ENCODE measurements around the gene BSDC1.
A peak's percentile ranks its signal among the peaks of the same experiment; 100 is the strongest.

Gene BSDC1

DNA sequence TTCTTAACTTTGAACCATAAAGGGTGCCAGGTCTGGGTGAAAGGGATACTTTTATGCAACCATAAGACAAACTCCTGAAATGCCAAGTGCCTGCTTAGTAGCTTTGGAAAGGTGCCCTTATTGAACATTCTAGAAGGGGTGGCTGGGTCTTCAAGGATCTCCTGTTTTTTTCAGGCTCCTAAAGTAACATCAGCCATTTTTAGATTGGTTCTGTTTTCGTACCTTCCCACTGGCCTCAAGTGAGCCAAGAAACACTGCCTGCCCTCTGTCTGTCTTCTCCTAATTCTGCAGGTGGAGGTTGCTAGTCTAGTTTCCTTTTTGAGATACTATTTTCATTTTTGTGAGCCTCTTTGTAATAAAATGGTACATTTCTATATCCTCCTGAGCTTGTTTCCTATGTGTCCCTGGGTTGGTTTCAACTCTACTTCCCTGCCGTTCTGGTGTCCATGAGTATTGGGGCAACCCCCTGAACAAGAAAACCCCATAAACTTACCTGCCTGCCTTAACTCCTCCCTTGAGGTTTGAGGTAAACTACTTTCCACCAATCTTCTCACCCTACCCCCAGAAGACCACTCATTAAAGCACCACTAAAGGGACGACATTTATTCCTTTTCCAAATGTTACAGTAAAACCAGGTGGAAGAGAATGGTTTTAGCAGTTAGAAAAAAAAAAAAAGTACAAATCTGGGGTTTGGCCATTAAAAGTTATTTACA is 60.8 kb downstream of the BSDC1 start:
- DNase-seq (ENCODE audit: insufficient read length) (no peak), FAIRE-seq (no peak)
- TF ChIP-seq TAF1 (IDR thresholded peaks at IDR 0.05; ENCODE audit: borderline replicate concordance, low read depth, low read length) (no peak), POLR2AphosphoS5 (IDR thresholded peaks at IDR 0.05; ENCODE audit: low read depth, low read length) (no peak; the same call in 1 of the 2 replicates), POLR2A (IDR thresholded peaks at IDR 0.05; ENCODE audit: low read depth, low read length) (no peak; the same call in 1 of the 2 replicates)

- FAIRE-seq (no peak), DNase-seq (ENCODE audit: insufficient read length) (no peak)
- TF ChIP-seq TAF1 (IDR thresholded peaks at IDR 0.05; ENCODE audit: borderline replicate concordance, low read depth, low read length): no peak
- TF ChIP-seq POLR2AphosphoS5 (IDR thresholded peaks at IDR 0.05; ENCODE audit: low read depth, low read length): peak; percentile 56
- TF ChIP-seq POLR2A (IDR thresholded peaks at IDR 0.05; ENCODE audit: low read depth, low read length): peak; percentile 38
These were observed 61.8 kb downstream of the BSDC1 start for GRCh38 chr1:32332290-32333079.

- no peak for TF ChIP-seq POLR2AphosphoS5 (IDR thresholded peaks at IDR 0.05; ENCODE audit: low read depth, low read length)
- peak; percentile 38; the same call in 1 of the 2 replicates for TF ChIP-seq POLR2A (IDR thresholded peaks at IDR 0.05; ENCODE audit: low read depth, low read length)
- no peak for FAIRE-seq
- DNase-seq (ENCODE audit: insufficient read length): no peak
These were observed 62.7 kb downstream of the BSDC1 start for GRCh38 chr1:32331549-32331948.

- DNase-seq (ENCODE audit: insufficient read length) (no peak), FAIRE-seq (no peak)
- TF ChIP-seq POLR2A (IDR thresholded peaks at IDR 0.05; ENCODE audit: low read depth, low read length): peak; percentile 33; the same call in 1 of the 2 replicates
- peak; percentile 68 for TF ChIP-seq POLR2AphosphoS5 (IDR thresholded peaks at IDR 0.05; ENCODE audit: low read depth, low read length)
- TF ChIP-seq TAF1 (IDR thresholded peaks at IDR 0.05; ENCODE audit: borderline replicate concordance, low read depth, low read length): no peak
These were observed 63.6 kb downstream of the BSDC1 start for GRCh38 chr1:32330558-32331151.

DNA sequence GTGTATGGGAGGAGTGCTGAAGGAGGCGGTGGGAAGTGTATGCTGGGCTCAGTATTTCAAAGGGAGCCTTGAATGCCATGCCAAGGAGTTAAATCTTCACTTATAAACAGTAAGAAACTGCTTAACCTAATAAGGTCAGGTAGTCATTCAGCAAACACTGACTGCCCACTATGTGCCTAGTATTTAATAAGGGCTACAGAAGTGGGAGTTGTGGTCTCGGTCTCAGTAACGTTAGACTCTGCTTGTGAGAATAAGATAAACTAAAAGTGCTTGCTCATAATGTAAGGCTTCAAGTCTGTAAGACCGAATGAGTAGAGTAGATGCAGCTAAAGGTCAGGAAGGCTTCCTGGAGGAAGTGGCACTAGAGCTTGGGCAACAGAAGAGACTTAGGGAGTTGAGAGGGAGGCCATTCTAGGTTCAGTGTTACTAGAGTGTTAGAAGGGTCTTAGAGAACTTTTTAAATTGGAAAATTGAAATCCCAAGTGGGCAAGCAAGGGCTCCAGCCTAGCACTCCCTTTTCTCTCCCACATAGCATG is 64.2 kb downstream of the BSDC1 start:
- no peak for TF ChIP-seq TAF1 (IDR thresholded peaks at IDR 0.05; ENCODE audit: borderline replicate concordance, low read depth, low read length)
- TF ChIP-seq POLR2AphosphoS5 (IDR thresholded peaks at IDR 0.05; ENCODE audit: low read depth, low read length): no peak
- TF ChIP-seq POLR2A (IDR thresholded peaks at IDR 0.05; ENCODE audit: low read depth, low read length): no peak
- FAIRE-seq (no peak), DNase-seq (ENCODE audit: insufficient read length) (no peak)

- TF ChIP-seq POLR2A (IDR thresholded peaks at IDR 0.05; ENCODE audit: low read depth, low read length) (no peak), POLR2AphosphoS5 (IDR thresholded peaks at IDR 0.05; ENCODE audit: low read depth, low read length) (no peak; the same call in 1 of the 2 replicates), TAF1 (IDR thresholded peaks at IDR 0.05; ENCODE audit: borderline replicate concordance, low read depth, low read length) (no peak)
- DNase-seq (ENCODE audit: insufficient read length) (no peak), FAIRE-seq (no peak)
These were observed 67.0 kb downstream of the BSDC1 start for GRCh38 chr1:32327204-32327603.

DNA sequence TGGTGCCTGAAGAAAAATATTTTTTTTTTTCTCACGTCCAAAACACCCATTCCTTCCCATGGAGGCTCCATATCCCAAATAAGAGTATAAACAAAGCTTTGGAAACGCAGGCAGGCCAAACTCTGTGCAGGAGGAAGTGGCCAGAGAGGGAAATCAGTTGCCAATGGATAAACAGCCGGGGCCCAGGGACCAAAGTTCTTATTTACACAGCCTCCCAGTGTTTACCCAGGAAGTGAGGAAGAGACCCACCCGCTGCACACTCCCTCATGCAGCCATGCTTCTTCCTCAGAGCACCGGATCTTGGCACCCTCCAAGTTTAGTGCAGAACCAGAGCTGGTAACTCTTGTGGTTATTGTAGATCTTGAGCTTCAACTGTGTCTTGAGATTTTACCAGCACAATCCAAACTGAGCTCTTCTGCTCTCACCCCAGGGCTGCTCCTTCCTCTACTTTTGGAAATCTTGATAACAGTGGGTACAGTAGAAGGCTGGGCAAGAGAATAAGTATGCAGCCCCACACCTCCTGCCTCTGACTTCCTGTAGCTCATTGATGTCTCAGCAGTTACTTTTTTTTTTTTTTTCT is 72.4 kb downstream of the BSDC1 start:
- no peak for TF ChIP-seq TAF1 (IDR thresholded peaks at IDR 0.05; ENCODE audit: borderline replicate concordance, low read depth, low read length)
- no peak for DNase-seq (ENCODE audit: insufficient read length)
- FAIRE-seq: peak; percentile 73

GRCh38 chr1:32318127-32318869 is 75.9 kb downstream of the BSDC1 start:
- no peak for TF ChIP-seq POLR2AphosphoS5 (IDR thresholded peaks at IDR 0.05; ENCODE audit: low read depth, low read length)
- TF ChIP-seq TAF1 (IDR thresholded peaks at IDR 0.05; ENCODE audit: borderline replicate concordance, low read depth, low read length): no peak
- TF ChIP-seq POLR2A (IDR thresholded peaks at IDR 0.05; ENCODE audit: low read depth, low read length): no peak
- DNase-seq (ENCODE audit: insufficient read length) (no peak), FAIRE-seq (no peak)

DNA sequence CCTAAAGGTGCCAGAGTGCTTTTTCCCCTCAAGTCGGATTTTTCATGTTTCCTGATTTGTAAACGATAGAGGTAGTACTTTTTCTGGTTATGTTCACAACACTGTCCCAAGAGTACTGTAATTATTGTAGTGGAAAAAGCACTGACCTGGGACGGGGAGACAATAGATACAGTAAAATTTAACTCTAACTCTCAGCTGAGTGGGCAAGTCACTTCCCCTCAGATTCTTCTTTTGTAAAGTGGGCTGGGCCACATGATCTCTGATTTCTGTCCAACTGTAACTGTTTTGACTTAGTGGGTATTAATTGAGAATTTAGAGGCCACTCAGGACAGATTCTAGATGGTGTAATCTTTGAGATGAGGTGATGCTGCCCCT is 77.4 kb downstream of the BSDC1 start:
- DNase-seq (ENCODE audit: insufficient read length) (no peak), FAIRE-seq (no peak)
- TF ChIP-seq TAF1 (IDR thresholded peaks at IDR 0.05; ENCODE audit: borderline replicate concordance, low read depth, low read length) (no peak), POLR2AphosphoS5 (IDR thresholded peaks at IDR 0.05; ENCODE audit: low read depth, low read length) (no peak), POLR2A (IDR thresholded peaks at IDR 0.05; ENCODE audit: low read depth, low read length) (no peak)

Measured in GM12892 (cell line).